Urinary bladder (tissue), 4 donors: ENCODE measurements around the gene TSPO2. TPM values are rescaled to one million over a fixed set of nuclear protein-coding genes. Genes with fewer than 3 reads are reported as not detected.

ENCODE experiments used
- DNase-seq: peaks from one replicate; pipeline ENCODE4 v3.0.0-alpha.2; 2015; ENCODE audit errors: extremely low spot score
- H3K27ac ChIP-seq: one replicate; pipeline ENCODE4 v1.5.1; 2013; ENCODE audit warnings: low read depth, mild to moderate bottlenecking, moderate library complexity
- H3K36me3 ChIP-seq: one replicate; pipeline ENCODE4 v1.6.1; 2013; ENCODE audit warnings: mild to moderate bottlenecking, moderate library complexity; ENCODE audit not compliant: insufficient read depth
- H3K4me1 ChIP-seq: one replicate; pipeline ENCODE4 v1.6.1; 2013; ENCODE audit warnings: mild to moderate bottlenecking, moderate library complexity; ENCODE audit not compliant: insufficient read depth
- H3K4me3 ChIP-seq: one replicate; pipeline ENCODE4 v1.5.1; 2013; ENCODE audit warnings: low read depth, low read length
- WGBS: extraction: QIAGEN DNeasy Blood & Tissue Kit; methylation state at CpG from one replicate; pipeline ENCODE4 v1.1.7; 2013; 5-methylcytosine and 5-hydroxymethylcytosine counted together
- polyA plus RNA-seq: library from polyadenylated mRNA; stranded (reverse); fragments of 200-250 nt; gene quantifications from one replicate; pipeline ENCODE4 v1.2.3, GENCODE V29; 2013
- total RNA-seq: library from RNA; depleted of rRNA; stranded (reverse); fragments of >200 nt; gene quantifications from one replicate; pipeline ENCODE4 v1.2.3, GENCODE V29; 2014
- donor health status: healthy with polysubstance abuse.
- donor health status: healthy.

The TSPO2 gene
- total and polyA plus RNA-seq, 2 donors, result not detected

DNA sequence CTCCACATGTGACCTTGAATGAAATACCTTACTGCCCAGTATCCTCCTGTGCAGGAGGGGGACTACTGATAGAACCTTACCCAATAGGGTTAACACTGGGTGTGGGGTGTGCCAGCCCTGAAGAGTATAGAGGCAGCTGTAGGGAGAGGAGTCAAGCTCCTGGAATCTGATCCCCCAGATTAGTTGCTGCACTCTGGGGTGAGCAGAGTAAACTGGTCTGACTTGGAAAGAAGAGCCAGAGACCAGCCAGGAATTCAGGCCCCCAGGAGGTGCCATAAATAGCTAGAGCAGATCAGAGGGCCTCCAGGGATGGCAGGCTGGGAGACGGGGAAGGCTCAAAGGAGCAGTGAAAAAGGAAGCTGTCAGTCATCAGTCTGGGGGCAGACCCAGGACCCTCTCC lies 7.3 kb downstream of the TSPO2 start:
- no peak overlapping the region for H3K4me3 ChIP-seq
- 57% methylated on average over 1 of the region's 1 CpG for WGBS
- no peak for DNase-seq
- H3K36me3 ChIP-seq, result no peaks in the 10 kb centered on the region
- no peaks in the 10 kb centered on the region for H3K4me1 ChIP-seq
- no peak overlapping the region for H3K27ac ChIP-seq

DNA sequence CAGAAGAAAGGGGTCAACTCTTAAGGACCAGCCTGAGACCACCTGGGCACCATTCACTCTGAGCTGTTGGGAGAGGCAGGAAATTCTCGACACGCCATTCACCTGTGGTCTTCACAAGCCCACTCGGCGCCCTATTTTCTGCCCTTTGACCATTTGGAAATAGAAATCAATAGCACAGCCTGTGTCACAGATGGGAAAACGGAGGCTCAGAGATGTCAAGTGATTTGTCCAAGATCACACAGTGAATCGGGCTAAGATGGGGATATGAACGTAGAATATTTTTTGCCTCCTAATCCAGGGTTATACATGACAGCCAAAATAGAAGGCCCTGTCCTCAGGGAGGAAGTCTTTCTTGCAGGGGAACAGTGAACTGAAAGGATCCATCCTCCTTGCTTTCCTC lies 7.7 kb downstream of the TSPO2 start:
- Histone ChIP-seq H3K27ac (no peak overlapping the region), H3K4me3 (no peak overlapping the region), H3K36me3 (no peaks in the 10 kb centered on the region), H3K4me1 (no peaks in the 10 kb centered on the region)
- no peak for DNase-seq
- WGBS, result 90% methylated on average over 7 of the region's 7 CpGs

DNA sequence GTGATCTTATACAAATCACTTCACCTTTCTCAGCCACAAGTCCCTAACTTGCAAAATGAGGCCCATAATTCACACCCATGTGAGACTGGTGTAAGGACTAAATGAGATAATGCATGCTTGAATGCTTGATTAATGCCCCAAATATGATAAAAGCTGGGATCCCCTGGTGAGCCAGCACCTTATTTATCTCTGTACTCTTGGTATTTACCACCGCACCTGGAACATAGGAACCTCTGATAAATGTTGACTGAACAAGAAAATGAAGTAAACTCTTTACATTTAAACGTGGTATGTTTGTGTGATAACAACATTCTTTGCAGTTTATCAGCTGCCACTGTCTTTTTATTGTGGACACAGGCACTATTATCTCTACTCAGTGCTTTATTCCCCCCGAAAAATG lies 8.3 kb downstream of the TSPO2 start:
- Histone ChIP-seq H3K27ac (no peak overlapping the region), H3K36me3 (no peaks in the 10 kb centered on the region), H3K4me1 (no peaks in the 10 kb centered on the region), H3K4me3 (no peak overlapping the region)
- WGBS, result 67% methylated on average over 3 of the region's 3 CpGs
- no peak for DNase-seq

DNA sequence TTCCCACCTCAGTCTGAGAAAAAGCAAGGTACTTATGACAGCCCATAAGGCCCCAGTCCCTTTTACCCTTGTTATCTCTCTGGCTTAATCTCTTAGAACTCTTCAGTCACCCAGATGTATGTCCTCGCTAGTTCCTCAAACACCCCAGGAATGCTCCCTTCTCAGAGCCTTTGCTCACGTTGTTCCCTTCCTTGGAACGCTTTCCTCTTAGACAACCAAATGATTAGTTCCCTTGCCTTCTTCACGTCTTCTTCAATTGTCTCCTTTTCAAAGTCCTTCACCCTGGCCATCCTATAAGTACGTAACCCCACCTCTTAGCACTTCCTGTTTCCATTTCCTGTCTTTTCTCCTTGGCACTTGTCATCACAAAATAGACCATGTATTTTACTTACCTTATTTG lies 9.6 kb downstream of the TSPO2 start:
- no peak for DNase-seq
- H3K36me3 ChIP-seq, result no peaks in the 10 kb centered on the region
- H3K4me3 ChIP-seq, result no peak overlapping the region
- no peak overlapping the region for H3K27ac ChIP-seq
- 78% methylated on average over 5 of the region's 5 CpGs for WGBS
- no peaks in the 10 kb centered on the region for H3K4me1 ChIP-seq

DNA sequence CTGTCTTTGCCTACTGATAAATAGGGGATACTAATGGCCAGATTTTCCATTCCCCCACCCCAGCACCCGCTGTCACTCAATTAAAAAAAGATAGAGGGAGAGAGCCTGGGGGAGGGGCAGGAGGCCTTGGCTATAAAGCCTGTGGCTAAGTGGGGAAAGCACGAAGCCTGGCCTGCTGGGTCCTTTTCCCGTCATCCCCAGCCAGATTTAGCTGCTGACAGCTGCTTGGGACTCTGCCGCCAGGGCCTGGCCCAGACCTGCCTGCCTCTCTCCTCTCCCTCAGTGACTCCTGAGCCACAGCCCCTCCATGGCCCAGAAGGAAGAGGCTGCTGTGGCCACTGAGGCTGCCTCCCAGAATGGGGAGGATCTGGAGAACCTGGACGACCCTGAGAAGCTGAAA lies 10.8 kb downstream of the TSPO2 start, which contains the start of gene APOBEC2:
Gene APOBEC2, plus strand, starts transcription at position 162 of the 400 bp plus-strand sequence. Its CDS starts 146 bp downstream, at position 308.
- H3K27ac ChIP-seq, result no peak within 1 kb of the TSS
- H3K36me3 ChIP-seq, result no peaks in the 10 kb centered on the region
- no peaks in the 10 kb centered on the region for H3K4me1 ChIP-seq
- H3K4me3 ChIP-seq, result no peak within 1 kb of the TSS
- WGBS, result 42% methylated on average over 5 of the region's 5 CpGs
- DNase-seq, result no peak

DNA sequence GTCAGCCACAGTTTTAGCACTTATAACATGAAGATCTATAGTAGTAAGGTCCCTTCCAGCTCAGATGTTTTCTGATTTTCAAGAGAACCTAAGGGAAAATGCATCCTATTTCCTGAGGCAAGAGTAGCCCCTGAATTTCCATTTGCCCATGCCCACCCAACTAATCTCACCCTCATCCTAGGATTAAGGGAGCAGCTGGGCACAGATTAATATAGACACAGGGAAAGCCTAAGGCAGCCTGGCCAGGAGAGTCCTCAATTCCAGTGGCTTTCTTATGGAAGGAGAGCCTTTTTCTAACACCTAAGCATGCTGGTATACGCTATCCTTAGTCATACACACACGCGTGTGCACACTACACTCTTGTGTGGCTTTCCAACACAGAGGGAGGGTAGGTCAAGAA lies 12.2 kb downstream of the TSPO2 start:
- Histone ChIP-seq H3K4me3 (no peak overlapping the region), H3K36me3 (no peaks in the 10 kb centered on the region), H3K27ac (no peak overlapping the region), H3K4me1 (no peaks in the 10 kb centered on the region)
- no peak for DNase-seq
- 98% methylated on average over 3 of the region's 3 CpGs for WGBS

- DNase-seq, result no peak
- H3K4me3 ChIP-seq, result no peak overlapping the region
- WGBS, result 25% methylated on average over 3 of the region's 3 CpGs
- no peak overlapping the region for H3K27ac ChIP-seq
- no peaks in the 10 kb centered on the region for H3K36me3 ChIP-seq
- no peaks in the 10 kb centered on the region for H3K4me1 ChIP-seq
These were observed 12.9 kb downstream of the TSPO2 start for GRCh38 chr6:41055149-41055548.

- no peak for DNase-seq
- WGBS, result 62% methylated on average over 6 of the region's 6 CpGs
- no peaks in the 10 kb centered on the region for H3K36me3 ChIP-seq
- no peak overlapping the region for H3K27ac ChIP-seq
- no peak overlapping the region for H3K4me3 ChIP-seq
- H3K4me1 ChIP-seq, result no peaks in the 10 kb centered on the region
These were observed 14.7 kb downstream of the TSPO2 start for GRCh38 chr6:41056768-41057490.

GRCh38 chr6:41058783-41059181 lies 16.5 kb downstream of the TSPO2 start:
- Histone ChIP-seq H3K36me3 (no peaks in the 10 kb centered on the region), H3K4me3 (no peak overlapping the region), H3K27ac (no peak overlapping the region), H3K4me1 (no peaks in the 10 kb centered on the region)
- no peak for DNase-seq
- WGBS, result 69% methylated on average over 2 of the region's 2 CpGs

- Histone ChIP-seq H3K4me3 (no peak overlapping the region), H3K4me1 (no peaks in the 10 kb centered on the region), H3K27ac (no peak overlapping the region), H3K36me3 (no peaks in the 10 kb centered on the region)
- DNase-seq, result no peak
- 40% methylated on average over 1 of the region's 1 CpG for WGBS
These were observed 17.3 kb downstream of the TSPO2 start for GRCh38 chr6:41059556-41059955.

GRCh38 chr6:41061196-41061726 lies 19.0 kb downstream of the TSPO2 start:
- no peak overlapping the region for H3K27ac ChIP-seq
- H3K36me3 ChIP-seq, result peaks cover 2% of the 10 kb centered on the region
- no peaks in the 10 kb centered on the region for H3K4me1 ChIP-seq
- no peak for DNase-seq
- no peak overlapping the region for H3K4me3 ChIP-seq
- WGBS, result 83% methylated on average over 13 of the region's 13 CpGs

- no peak overlapping the region for H3K4me3 ChIP-seq
- no peak overlapping the region for H3K27ac ChIP-seq
- 78% methylated on average over 1 of the region's 1 CpG for WGBS
- H3K4me1 ChIP-seq, result no peaks in the 10 kb centered on the region
- no peak for DNase-seq
- peaks cover 2% of the 10 kb centered on the region for H3K36me3 ChIP-seq
These were observed 19.8 kb downstream of the TSPO2 start for GRCh38 chr6:41062056-41062455.

- Histone ChIP-seq H3K4me3 (no peak overlapping the region), H3K4me1 (no peaks in the 10 kb centered on the region), H3K27ac (no peak overlapping the region), H3K36me3 (peaks cover 2% of the 10 kb centered on the region)
- 82% methylated on average over 2 of the region's 2 CpGs for WGBS
- no peak for DNase-seq
These were observed 21.6 kb downstream of the TSPO2 start for GRCh38 chr6:41063884-41064285.

- Histone ChIP-seq H3K36me3 (peaks cover 5% of the 10 kb centered on the region), H3K27ac (no peak overlapping the region), H3K4me1 (no peaks in the 10 kb centered on the region), H3K4me3 (no peak overlapping the region)
- WGBS, result 70% methylated on average over 5 of the region's 5 CpGs
- DNase-seq, result no peak
These were observed 22.6 kb downstream of the TSPO2 start for GRCh38 chr6:41064841-41065240.
